Activated naive CD8-positive, alpha-beta T cell treated with anti-CD3 and anti-CD28 coated beads for 36 hours (primary cell): ENCODE data around the gene PPP1R3E. TPM values are rescaled to one million over a fixed set of nuclear protein-coding genes. Genes with fewer than 3 reads are reported as not detected.

Experiments used
- DNase-seq: peaks from one replicate; pipeline ENCODE4 v3.0.0; 2021
- H3K27ac Mint-ChIP-seq: one replicate; pipeline ENCODE4 v1.8.0; 2022; ENCODE audit warnings: mild to moderate bottlenecking, moderate library complexity, mixed read lengths
- H3K27me3 Mint-ChIP-seq: one replicate; pipeline ENCODE4 v1.8.0; 2022; ENCODE audit warnings: mild to moderate bottlenecking, mixed read lengths
- H3K36me3 Mint-ChIP-seq: one replicate; pipeline ENCODE4 v1.8.0; 2021; ENCODE audit warnings: mild to moderate bottlenecking, mixed read lengths
- H3K4me1 Mint-ChIP-seq: one replicate; pipeline ENCODE4 v1.8.0; 2021; ENCODE audit warnings: mixed read lengths
- H3K4me3 Mint-ChIP-seq: one replicate; pipeline ENCODE4 v1.8.0; 2022; ENCODE audit warnings: mild to moderate bottlenecking, moderate library complexity, mixed read lengths
- H3K9me3 Mint-ChIP-seq: one replicate; pipeline ENCODE4 v1.8.0; 2022; ENCODE audit warnings: mixed read lengths
- total RNA-seq, 2 experiments: library from RNA; stranded (reverse); gene quantifications; one replicate each; pipeline ENCODE4 v1.2.3, GENCODE V29; 2021

Gene PPP1R3E
- 10 to 100 TPM; 21.1 to 21.4 TPM for total RNA-seq

DNA sequence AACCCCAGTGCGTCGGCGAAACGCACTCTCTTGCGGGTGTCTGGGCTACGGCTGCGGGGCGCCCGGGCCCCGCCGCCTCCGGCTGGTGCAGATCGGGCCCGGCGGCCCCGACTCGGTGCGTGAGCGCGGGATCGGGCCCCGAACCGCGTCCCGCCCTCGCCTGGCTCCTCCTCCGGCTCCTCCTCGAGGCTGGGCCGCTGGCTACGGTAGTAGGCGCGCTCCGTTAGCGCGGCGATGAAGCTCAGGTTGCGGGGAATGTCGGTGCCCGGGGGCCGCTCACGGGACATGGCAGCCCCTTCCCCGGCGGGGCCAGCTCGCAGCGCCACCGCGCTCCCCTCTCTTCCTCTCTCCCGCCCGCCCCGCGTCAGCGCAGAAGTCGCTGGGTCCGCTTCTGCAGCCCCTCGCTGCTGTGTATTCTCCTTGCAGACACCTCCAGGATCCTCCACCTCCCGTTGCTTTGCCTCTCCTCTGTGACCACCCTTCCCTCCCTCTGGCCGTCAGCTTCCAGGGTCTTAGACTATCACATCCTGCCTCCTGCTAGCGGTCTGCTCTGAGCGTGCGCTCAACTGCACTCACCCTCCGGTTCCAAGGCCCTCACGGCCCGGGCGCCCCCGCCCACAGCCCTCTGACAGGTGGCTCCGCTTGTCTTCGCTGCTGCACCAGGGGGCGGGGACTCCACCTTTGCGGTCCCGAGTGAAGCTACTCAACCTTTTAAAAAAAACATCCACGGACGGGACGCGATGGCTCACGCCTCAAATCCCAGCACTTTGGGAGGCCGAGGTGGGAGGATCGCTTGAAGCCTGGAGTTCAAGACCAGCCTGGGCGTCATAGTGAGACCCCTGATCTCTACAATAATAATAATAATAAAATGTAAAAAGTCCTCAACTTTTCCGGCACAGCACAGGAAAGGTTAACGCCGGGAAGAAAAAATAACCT lies at the start of gene PPP1R3E:
Gene PPP1R3E, minus strand, starts transcription at position 570 of the 936 bp plus-strand sequence. Its CDS starts 283 bp downstream, at position 287.
- Mint-ChIP-seq H3K36me3 (peaks cover 12% of the 10 kb centered on the region), H3K9me3 (no peaks in the 10 kb centered on the region), H3K4me3 (peak within 1 kb of the TSS; percentile 97), H3K4me1 (peaks cover 24% of the 10 kb centered on the region), H3K27ac (peak within 1 kb of the TSS; percentile 98), H3K27me3 (peaks cover 28% of the 10 kb centered on the region)
- DNase-seq: peak; percentile 91

GRCh38 chr14:23351681-23352505 lies 49.2 kb upstream of the PPP1R3E start:
- DNase-seq: no peak

GRCh38 chr14:23349156-23349845 lies 46.6 kb upstream of the PPP1R3E start:
- peaks cover 22% of the 10 kb centered on the region for H3K27me3 Mint-ChIP-seq
- H3K36me3 Mint-ChIP-seq: peaks cover 2% of the 10 kb centered on the region
- H3K4me1 Mint-ChIP-seq: peaks cover 6% of the 10 kb centered on the region
- H3K4me3 Mint-ChIP-seq: no peak overlapping the region
- no peaks in the 10 kb centered on the region for H3K9me3 Mint-ChIP-seq
- H3K27ac Mint-ChIP-seq: no peak overlapping the region
- no peak for DNase-seq

More at GRCh38 chr14:23351681-23352505, 49.2 kb upstream of the PPP1R3E start:
- H3K36me3 Mint-ChIP-seq: peaks cover 2% of the 10 kb centered on the region
- H3K4me3 Mint-ChIP-seq: peak overlapping the region; percentile 73
- no peak overlapping the region for H3K27ac Mint-ChIP-seq
- no peaks in the 10 kb centered on the region for H3K9me3 Mint-ChIP-seq
- peaks cover 23% of the 10 kb centered on the region for H3K27me3 Mint-ChIP-seq
- peaks cover 6% of the 10 kb centered on the region for H3K4me1 Mint-ChIP-seq

DNA sequence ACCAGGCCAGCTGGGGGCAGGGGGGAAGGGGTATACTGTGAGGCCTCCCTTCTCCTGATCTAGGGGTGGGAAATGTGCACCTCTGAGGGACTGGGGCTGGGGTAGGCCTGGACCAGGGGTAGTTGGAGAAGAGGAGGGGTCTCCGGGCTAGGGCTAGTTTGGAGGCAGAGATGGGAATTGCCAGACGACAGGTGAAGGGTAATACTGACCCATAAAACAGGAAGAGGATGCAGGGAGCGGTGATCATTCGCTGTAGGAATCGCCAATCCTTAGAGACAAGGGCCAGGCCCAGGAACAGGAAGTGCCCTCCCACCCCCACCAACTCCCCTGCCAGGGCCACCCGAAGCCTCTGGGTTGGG lies 45.6 kb upstream of the PPP1R3E start:
- H3K4me1 Mint-ChIP-seq: peaks cover 6% of the 10 kb centered on the region
- no peaks in the 10 kb centered on the region for H3K9me3 Mint-ChIP-seq
- H3K4me3 Mint-ChIP-seq: no peak overlapping the region
- H3K27me3 Mint-ChIP-seq: peaks cover 12% of the 10 kb centered on the region
- DNase-seq: no peak
- H3K27ac Mint-ChIP-seq: no peak overlapping the region
- H3K36me3 Mint-ChIP-seq: peaks cover 2% of the 10 kb centered on the region

DNA sequence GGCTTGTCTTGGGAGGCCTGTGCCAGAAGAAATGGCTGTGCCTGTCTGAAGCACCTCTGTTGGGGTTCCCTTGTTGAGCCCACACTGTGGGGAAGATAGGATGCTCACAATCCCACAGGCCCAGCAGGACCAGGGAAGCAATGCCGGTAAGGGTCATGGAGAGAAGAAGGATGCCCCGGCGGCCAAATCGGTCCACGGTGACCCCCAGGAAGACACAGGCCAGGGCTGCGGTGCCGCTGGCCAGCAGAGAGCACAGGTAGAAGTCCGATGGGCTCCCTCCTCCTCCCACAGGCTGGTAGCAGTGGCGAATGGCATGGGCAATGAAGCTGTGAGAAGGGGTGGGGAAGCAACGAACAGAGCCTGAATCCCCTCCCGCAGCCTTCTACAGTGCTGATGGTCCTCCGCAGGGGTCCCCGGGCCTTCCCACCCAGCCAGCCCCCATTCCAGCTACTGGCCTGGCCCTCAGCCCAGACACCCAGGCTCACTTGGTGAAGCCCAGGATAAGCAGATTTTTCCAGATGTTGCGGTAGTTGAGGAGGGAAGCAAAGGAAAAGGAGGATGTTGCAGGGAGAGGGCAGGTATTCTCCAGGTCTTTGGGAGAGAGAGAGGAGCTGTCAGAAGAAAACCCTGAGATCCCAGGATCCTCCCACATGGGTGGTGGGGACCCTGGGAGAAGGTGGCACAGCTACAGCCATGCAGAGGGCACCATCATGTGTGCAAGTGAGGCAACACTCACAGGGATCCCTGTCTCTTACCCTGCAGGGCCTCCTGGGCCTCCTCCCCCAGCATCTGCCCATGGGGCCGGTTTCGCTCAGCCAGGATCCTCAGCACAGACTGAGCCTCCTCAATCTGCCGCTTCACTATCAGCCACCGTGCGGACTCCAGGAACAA lies 45.0 kb upstream of the PPP1R3E start:
- no peak overlapping the region for H3K27ac Mint-ChIP-seq
- peaks cover 7% of the 10 kb centered on the region for H3K27me3 Mint-ChIP-seq
- peaks cover 4% of the 10 kb centered on the region for H3K4me1 Mint-ChIP-seq
- no peaks in the 10 kb centered on the region for H3K9me3 Mint-ChIP-seq
- peaks cover 2% of the 10 kb centered on the region for H3K36me3 Mint-ChIP-seq
- DNase-seq: no peak
- no peak overlapping the region for H3K4me3 Mint-ChIP-seq

DNA sequence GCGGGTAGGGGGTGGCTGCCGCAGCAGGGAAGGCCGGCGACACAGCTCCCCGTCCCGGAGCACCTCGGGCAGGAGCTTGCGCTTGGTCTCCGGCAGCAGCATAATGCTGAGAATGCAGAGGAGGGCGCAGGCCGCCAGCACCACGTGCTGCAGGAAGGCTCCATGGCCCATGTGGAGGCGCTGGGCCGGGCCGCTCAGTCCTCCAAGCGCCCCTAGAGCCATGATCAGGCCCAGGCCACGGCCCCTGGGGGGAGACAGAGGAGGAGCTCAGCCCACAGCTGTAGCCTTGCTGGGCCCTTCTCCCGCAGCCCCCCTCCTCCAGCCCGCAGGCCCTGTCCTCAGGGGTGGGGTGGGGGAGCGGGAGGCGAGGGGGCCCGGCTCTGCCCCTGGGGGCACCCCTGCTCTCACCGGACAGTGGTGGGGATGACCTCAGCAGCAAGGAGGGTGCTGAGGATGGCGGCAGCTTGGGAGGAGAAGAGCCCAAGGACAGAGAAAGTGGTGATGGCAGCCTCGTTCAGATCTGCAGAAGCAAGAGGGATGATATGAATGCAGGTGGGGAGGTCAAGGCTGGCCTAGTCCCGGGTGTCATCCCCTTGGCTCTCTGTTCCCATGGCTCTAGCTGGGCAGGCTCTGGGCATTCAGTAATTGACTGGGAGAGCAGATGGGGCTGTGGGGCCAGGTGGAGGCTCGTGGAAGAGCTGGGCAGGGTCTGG lies 44.2 kb upstream of the PPP1R3E start:
- no peaks in the 10 kb centered on the region for H3K9me3 Mint-ChIP-seq
- H3K4me1 Mint-ChIP-seq: peaks cover 4% of the 10 kb centered on the region
- no peak overlapping the region for H3K27ac Mint-ChIP-seq
- peaks cover 2% of the 10 kb centered on the region for H3K36me3 Mint-ChIP-seq
- no peak overlapping the region for H3K4me3 Mint-ChIP-seq
- DNase-seq: no peak
- peaks cover 5% of the 10 kb centered on the region for H3K27me3 Mint-ChIP-seq

GRCh38 chr14:23345987-23346692 lies 43.5 kb upstream of the PPP1R3E start:
- peaks cover 2% of the 10 kb centered on the region for H3K36me3 Mint-ChIP-seq
- peaks cover 3% of the 10 kb centered on the region for H3K27me3 Mint-ChIP-seq
- DNase-seq: no peak
- H3K4me1 Mint-ChIP-seq: peaks cover 1% of the 10 kb centered on the region
- no peak overlapping the region for H3K4me3 Mint-ChIP-seq
- no peaks in the 10 kb centered on the region for H3K9me3 Mint-ChIP-seq
- H3K27ac Mint-ChIP-seq: no peak overlapping the region

GRCh38 chr14:23344481-23344880 lies 41.8 kb upstream of the PPP1R3E start:
- no peaks in the 10 kb centered on the region for H3K9me3 Mint-ChIP-seq
- no peak overlapping the region for H3K4me3 Mint-ChIP-seq
- H3K27ac Mint-ChIP-seq: no peak overlapping the region
- no peak for DNase-seq
- no peaks in the 10 kb centered on the region for H3K36me3 Mint-ChIP-seq
- no peaks in the 10 kb centered on the region for H3K4me1 Mint-ChIP-seq
- H3K27me3 Mint-ChIP-seq: no peaks in the 10 kb centered on the region

GRCh38 chr14:23339506-23340268 lies 37.0 kb upstream of the PPP1R3E start:
- H3K27ac Mint-ChIP-seq: no peak overlapping the region
- no peaks in the 10 kb centered on the region for H3K4me1 Mint-ChIP-seq
- peaks cover 28% of the 10 kb centered on the region for H3K27me3 Mint-ChIP-seq
- H3K36me3 Mint-ChIP-seq: no peaks in the 10 kb centered on the region
- H3K4me3 Mint-ChIP-seq: no peak overlapping the region
- peaks cover 2% of the 10 kb centered on the region for H3K9me3 Mint-ChIP-seq
- no peak for DNase-seq

GRCh38 chr14:23335623-23336022 lies 33.0 kb upstream of the PPP1R3E start:
- Mint-ChIP-seq H3K9me3 (peaks cover 2% of the 10 kb centered on the region), H3K36me3 (no peaks in the 10 kb centered on the region), H3K4me1 (no peaks in the 10 kb centered on the region), H3K27me3 (peaks cover 30% of the 10 kb centered on the region), H3K4me3 (no peak overlapping the region), H3K27ac (no peak overlapping the region)
- DNase-seq: no peak

DNA sequence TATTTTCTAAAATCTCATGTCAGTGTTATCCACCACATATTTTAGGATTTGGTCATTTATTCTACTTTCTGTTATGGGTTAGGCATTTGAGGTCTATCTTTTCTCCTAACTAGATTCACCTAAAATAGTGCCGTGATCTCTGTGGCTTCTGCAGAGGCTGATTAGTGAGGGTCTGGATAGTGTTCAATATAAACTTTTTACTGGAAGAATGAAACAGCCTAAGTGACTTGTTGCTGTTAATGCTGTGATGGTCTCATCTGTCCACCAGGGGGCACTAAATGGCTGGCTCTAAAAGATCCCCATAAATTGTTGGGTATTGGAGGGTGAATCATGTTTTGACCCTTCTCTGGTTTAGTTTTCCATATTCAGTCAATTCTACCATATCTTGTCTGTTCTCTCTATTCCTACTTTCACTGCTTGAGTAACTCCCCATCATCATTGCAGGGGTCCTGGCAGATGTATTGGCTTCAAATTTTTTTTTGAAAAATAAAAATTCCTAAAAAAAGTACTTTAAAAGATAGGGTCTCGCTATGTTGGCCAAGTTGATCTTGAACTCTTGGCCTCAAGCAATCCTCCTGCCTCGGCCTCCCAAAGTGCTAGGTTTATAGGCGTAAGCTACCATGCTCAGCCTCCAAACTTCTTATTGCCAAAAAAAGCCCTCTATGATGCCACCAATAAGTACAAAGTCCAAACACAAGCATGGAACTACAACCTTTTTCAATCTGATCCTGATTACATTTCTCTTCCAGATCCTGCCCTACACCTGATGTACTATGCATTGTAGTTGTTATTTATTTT lies 25.5 kb upstream of the PPP1R3E start:
- Mint-ChIP-seq H3K4me3 (no peak overlapping the region), H3K4me1 (peaks cover 10% of the 10 kb centered on the region), H3K9me3 (no peaks in the 10 kb centered on the region), H3K27ac (no peak overlapping the region), H3K36me3 (peaks cover 9% of the 10 kb centered on the region), H3K27me3 (no peaks in the 10 kb centered on the region)
- peak; percentile 55 for DNase-seq
